GM21360 (cell line): ENCODE results near the gene GATAD2A.

Experiments used
- ATAC-seq: cut with Tn5 transposase; IDR thresholded peaks from one replicate; pipeline ENCODE4 v1.9.1; 2021; ENCODE audit warnings: mild to moderate bottlenecking, moderate library complexity; ENCODE audit not compliant: unreplicated experiment

Gene GATAD2A

GRCh38 chr19:19487077-19487949, 81.8 kb downstream of the GATAD2A start:
- ATAC-seq = no peak

GRCh38 chr19:19487950-19488874, 82.7 kb downstream of the GATAD2A start:
- no peak for ATAC-seq

GRCh38 chr19:19488875-19489690, 83.6 kb downstream of the GATAD2A start:
- no peak for ATAC-seq

- no peak for ATAC-seq
These were observed 84.3 kb downstream of the GATAD2A start for GRCh38 chr19:19489804-19490204.

- ATAC-seq = no peak
These were observed 84.9 kb downstream of the GATAD2A start for GRCh38 chr19:19490214-19490968.

- no peak for ATAC-seq
These were observed 86.0 kb downstream of the GATAD2A start for GRCh38 chr19:19491321-19492025.

GRCh38 chr19:19492026-19492610, 86.6 kb downstream of the GATAD2A start:
- ATAC-seq = no peak

GRCh38 chr19:19493841-19494546, 88.5 kb downstream of the GATAD2A start:
- no peak for ATAC-seq

- no peak for ATAC-seq
These were observed 90.4 kb downstream of the GATAD2A start for GRCh38 chr19:19495614-19496603.

- no peak for ATAC-seq
These were observed 92.9 kb downstream of the GATAD2A start for GRCh38 chr19:19498255-19498991.

- ATAC-seq = no peak
These were observed 94.0 kb downstream of the GATAD2A start for GRCh38 chr19:19499272-19499995.

GRCh38 chr19:19500975-19501644, 95.6 kb downstream of the GATAD2A start:
- no peak for ATAC-seq

- ATAC-seq = no peak
These were observed 96.3 kb downstream of the GATAD2A start for GRCh38 chr19:19501798-19502197.

- ATAC-seq = no peak
These were observed 96.8 kb downstream of the GATAD2A start for GRCh38 chr19:19502281-19502680.

- ATAC-seq = no peak
These were observed 97.5 kb downstream of the GATAD2A start for GRCh38 chr19:19502808-19503602.
